T-cell (primary cell): ENCODE measurements around the gene FBXO36. TPM values are rescaled to one million over a fixed set of nuclear protein-coding genes. Genes with fewer than 3 reads are reported as not detected.
"Not testable (repeated sequence)": the region's sequence is repeated elsewhere in the genome, so short reads cannot be mapped to it uniquely, and the experiment has no call there.

Source experiments
- ATAC-seq, 4 experiments: fragments of 200-7000 bp in 3 of 4; fragments of 150-1000 bp in 1 of 4; cut with Tn5 transposase; replicated peaks in 1 of 4; 1 replicate in 3 of 4; 2 replicates in 1 of 4; pipeline ENCODE4 v1.10.0; 2021; ENCODE audit warnings: moderate library complexity in 3 of 4, mild to moderate bottlenecking in 2 of 4, moderate number of reproducible peaks in 1 of 4
- CTCF ChIA-PET, 2 donors: fragments of 300-600 bp; sonication (Branson Sonifier 250); formaldehyde crosslinking; loops; one replicate each; lab custom pipeline; 2022; ENCODE audit warnings: antibody characterized with exemption in 2 of 2; lab: Charles Lee
- POLR2A ChIA-PET, 2 donors: fragments of 300-600 bp; sonication (Branson Sonifier 250); formaldehyde crosslinking; loops; one replicate each; lab custom pipeline; 2022; ENCODE audit warnings: antibody characterized with exemption in 2 of 2; lab: Charles Lee
- DNase-seq, 35 experiments: peaks; one replicate each; pipeline versions ENCODE4 v3.0.0 to v3.0.0-alpha.2; 2013 to 2023
- H3K27ac ChIP-seq: one replicate; pipeline ENCODE4 v1.5.1; 2013; ENCODE audit warnings: low read length
- H3K27me3 ChIP-seq, 2 experiments: replicated peaks in 1 of 2; 1 replicate in 1 of 2; 2 replicates in 1 of 2; pipeline versions ENCODE4 v1.6.1 to v1.7.0; 2013; ENCODE audit warnings: low read length in 1 of 2, mixed read lengths in 1 of 2; ENCODE audit not compliant: control insufficient read depth in 2 of 2, insufficient read depth in 2 of 2; ENCODE audit errors: extremely low read depth in 1 of 2
- H3K36me3 ChIP-seq, 2 donors: 1 replicate in 1 of 2; 2 replicates in 1 of 2; pipeline versions ENCODE4 v1.6.1 to v1.7.0; 2013; ENCODE audit warnings: low read length in 1 of 2; ENCODE audit not compliant: control insufficient read depth in 2 of 2, insufficient read depth in 1 of 2; ENCODE audit errors: extremely low read depth in 1 of 2
- H3K4me1 ChIP-seq, 2 experiments: 1 replicate in 1 of 2; 2 replicates in 1 of 2; pipeline versions ENCODE4 v1.6.1 to v1.7.0; 2013; ENCODE audit warnings: low read length in 2 of 2, mixed read lengths in 1 of 2; ENCODE audit not compliant: insufficient read depth in 2 of 2, control insufficient read depth in 1 of 2; ENCODE audit errors: extremely low read depth in 1 of 2
- H3K4me3 ChIP-seq, 2 donors: 1 replicate in 1 of 2; 2 replicates in 1 of 2; pipeline versions ENCODE4 v1.5.1 to v1.7.0; 2013; ENCODE audit warnings: mild to moderate bottlenecking in 2 of 2, low read length in 1 of 2, moderate library complexity in 1 of 2; ENCODE audit not compliant: control insufficient read depth in 1 of 2; ENCODE audit errors: extremely low read depth in 1 of 2
- H3K9me3 ChIP-seq: 2 replicates; pipeline ENCODE4 v1.7.0; 2013
- H3K27ac Mint-ChIP-seq, 2 donors: one replicate each; pipeline ENCODE4 v1.8.0; 2020 to 2021; ENCODE audit warnings: mild to moderate bottlenecking in 2 of 2, mixed read lengths in 2 of 2
- H3K27me3 Mint-ChIP-seq, 2 donors: one replicate each; pipeline ENCODE4 v1.8.0; 2021 to 2022; ENCODE audit warnings: mixed read lengths in 2 of 2
- H3K36me3 Mint-ChIP-seq: one replicate; pipeline ENCODE4 v1.8.0; 2021; ENCODE audit warnings: mixed read lengths
- H3K4me1 Mint-ChIP-seq, 3 donors: one replicate each; pipeline ENCODE4 v1.8.0; 2020 to 2022; ENCODE audit warnings: mixed read lengths in 3 of 3, mild to moderate bottlenecking in 1 of 3
- H3K4me3 Mint-ChIP-seq, 3 donors: one replicate each; pipeline ENCODE4 v1.8.0; 2020 to 2022; ENCODE audit warnings: mild to moderate bottlenecking in 3 of 3, mixed read lengths in 3 of 3, moderate library complexity in 3 of 3
- H3K9me3 Mint-ChIP-seq, 3 donors: one replicate each; pipeline ENCODE4 v1.8.0; 2020 to 2022; ENCODE audit warnings: mixed read lengths in 3 of 3
- WGBS: methylation state at CpG from one replicate; pipeline ENCODE4 v1.1.5; 2013; ENCODE audit warnings: missing lambda C conversion rate; ENCODE audit not compliant: insufficient coverage; 5-methylcytosine and 5-hydroxymethylcytosine counted together
- total RNA-seq, 35 experiments: library from RNA in 6 of 35; stranded (reverse) in 6 of 35; fragments of 120-200 nt in 1 of 35; gene quantifications; one replicate each; pipeline versions ENCODE4 v1.2.1 to v1.2.4 and lab custom pipeline; 2013 to 2026

The FBXO36 gene
- total RNA-seq, 5 donors from 2014 or later (not counting 1 experiment from before 2014, with no cell fraction given), result 0.62 to 1.6 (median 1.1) TPM

- peak overlapping the region; percentile 91 to 93 for H3K27ac Mint-ChIP-seq
- peaks cover 15% of the 10 kb centered on the region for H3K36me3 Mint-ChIP-seq
- H3K9me3 Mint-ChIP-seq, result no peaks in the 10 kb centered on the region
- Histone ChIP-seq H3K27me3 (no peaks in the 10 kb centered on the region), H3K4me3 (peak overlapping the region; percentile 93 to 99), H3K9me3 (no peaks in the 10 kb centered on the region), H3K36me3 (peaks cover 0 to 8% of the 10 kb centered on the region in 2 donors), H3K27ac (peak overlapping the region; percentile 91), H3K4me1 (peaks cover 10 to 22% of the 10 kb centered on the region in 2 experiments)
- no peaks in the 10 kb centered on the region for H3K27me3 Mint-ChIP-seq
- H3K4me1 Mint-ChIP-seq, result peaks cover 62 to 66% (median 62%) of the 10 kb centered on the region in 3 donors
- POLR2A ChIA-PET, result interaction anchor here (0.7 kb wide), 2 partner anchors 10 kb away, joined by 7 to 8 read pairs; no protein-coding TSS in a partner anchor
- CTCF ChIA-PET, result interaction anchor here in 1 of 2 donors (0.5 to 1.0 kb wide), 4 partner anchors 21 to 116 kb away, joined by 3 to 4 read pairs (median 4); no protein-coding TSS in a partner anchor
- H3K4me3 Mint-ChIP-seq, result peak overlapping the region; percentile 97 to 99 (median 98)
- ATAC-seq, result peak in 1 of 4 experiments; percentile 23
- WGBS, result 2% methylated on average over 17 of the region's 20 CpGs
- DNase-seq, result peak; percentile 6 to 69 (median 45)
Observed at GRCh38 chr2:229920011-229920641, 2.2 kb upstream of the FBXO36 start.

- Histone ChIP-seq H3K27ac (peak overlapping the region; percentile 91), H3K4me3 (peak overlapping the region; percentile 93 to 99), H3K9me3 (no peaks in the 10 kb centered on the region), H3K36me3 (peaks cover 0 to 8% of the 10 kb centered on the region in 2 donors), H3K27me3 (no peaks in the 10 kb centered on the region), H3K4me1 (peaks cover 16 to 22% of the 10 kb centered on the region in 2 experiments)
- DNase-seq, result peak; percentile 52 to 79 (median 67)
- under 1% methylated on average over 34 of the region's 60 CpGs for WGBS
- Mint-ChIP-seq H3K9me3 (no peaks in the 10 kb centered on the region), H3K4me1 (peaks cover 54 to 62% (median 56%) of the 10 kb centered on the region in 3 donors), H3K4me3 (peak overlapping the region; percentile 97 to 99 (median 98)), H3K27me3 (no peaks in the 10 kb centered on the region), H3K27ac (peak overlapping the region; percentile 91 to 100), H3K36me3 (peaks cover 11% of the 10 kb centered on the region)
- ATAC-seq, result peak; percentile 28 to 41 (median 36)
- ChIA-PET POLR2A (interaction anchor here (0.6 to 1.4 kb wide), 6 partner anchors 8 to 739 kb away, joined by 3 to 13 read pairs (median 4); no protein-coding TSS in a partner anchor), CTCF (interaction anchor here in 1 of 2 donors (0.5 to 1.2 kb wide), 6 partner anchors 8 to 146 kb away, joined by 3 to 7 read pairs (median 4); no protein-coding TSS in a partner anchor)
Observed at GRCh38 chr2:229921101-229921891, 1.0 kb upstream of the FBXO36 start.

- peaks cover 16 to 22% of the 10 kb centered on the region in 2 experiments for H3K4me1 ChIP-seq
- H3K27me3 Mint-ChIP-seq, result no peaks in the 10 kb centered on the region
- H3K27me3 ChIP-seq, result no peaks in the 10 kb centered on the region
- no peaks in the 10 kb centered on the region for H3K9me3 ChIP-seq
- H3K9me3 Mint-ChIP-seq, result no peaks in the 10 kb centered on the region
- peaks cover 48 to 55% (median 50%) of the 10 kb centered on the region in 3 donors for H3K4me1 Mint-ChIP-seq
- ChIA-PET CTCF (interaction anchor here in 1 of 2 donors (0.5 to 1.2 kb wide), 7 partner anchors 9 to 145 kb away, joined by 3 to 7 read pairs (median 4); no protein-coding TSS in a partner anchor), POLR2A (interaction anchor here (0.6 to 1.4 kb wide), 7 partner anchors 9 to 738 kb away, joined by 3 to 13 read pairs (median 4); no protein-coding TSS in a partner anchor)
- H3K4me3 Mint-ChIP-seq, result peak within 1 kb of the TSS; percentile 97 to 99 (median 98)
- peaks cover 0 to 8% of the 10 kb centered on the region in 2 donors for H3K36me3 ChIP-seq
- peak within 1 kb of the TSS; percentile 99 to 100 for H3K27ac Mint-ChIP-seq
- peak within 1 kb of the TSS; percentile 91 for H3K27ac ChIP-seq
- WGBS, result 0% methylated on average over 48 of the region's 49 CpGs
- ATAC-seq (peak; percentile 74 to 80 (median 78)), DNase-seq (peak; percentile 75 to 96 (median 85))
- H3K4me3 ChIP-seq, result peak within 1 kb of the TSS; percentile 93 to 99
- H3K36me3 Mint-ChIP-seq, result peaks cover 8% of the 10 kb centered on the region
Observed at GRCh38 chr2:229921892-229922448, 333 bp upstream of the FBXO36 start, which contains the start of gene TRIP12. Gene TRIP12, minus strand, starts transcription at chr2:229922009. Its CDS starts 41,930 bp downstream, at chr2:229880079.

- H3K36me3 ChIP-seq, H3K27me3 ChIP-seq, ATAC-seq, H3K9me3 Mint-ChIP-seq, H3K36me3 Mint-ChIP-seq, H3K9me3 ChIP-seq, DNase-seq, H3K4me3 ChIP-seq, CTCF ChIA-PET, H3K27me3 Mint-ChIP-seq, H3K27ac ChIP-seq: not testable (repeated sequence)
- WGBS, result no CpG with 5 or more reads among the region's 10 CpGs
- POLR2A ChIA-PET, result interaction anchor here in 1 of 2 donors (0.6 kb wide), 1 partner anchor 38 kb away, joined by 3 read pairs; no protein-coding TSS in a partner anchor
- H3K4me3 Mint-ChIP-seq, result peak overlapping the region in 1 of 3 donors; percentile 25
- H3K4me1 Mint-ChIP-seq, result peaks cover 35 to 40% (median 38%) of the 10 kb centered on the region in 3 donors
- H3K27ac Mint-ChIP-seq, result peak overlapping the region in 1 of 2 donors; percentile 63
- H3K4me1 ChIP-seq, result peaks cover 18% of the 10 kb centered on the region in 2 experiments
Observed at GRCh38 chr2:229924541-229924940, 2.2 kb downstream of the FBXO36 start.

- Mint-ChIP-seq H3K4me3 (no peak overlapping the region), H3K36me3 (no peaks in the 10 kb centered on the region), H3K27me3 (no peaks in the 10 kb centered on the region), H3K4me1 (peaks cover 29 to 33% (median 31%) of the 10 kb centered on the region in 3 donors), H3K27ac (peak overlapping the region in 1 of 2 donors; percentile 38), H3K9me3 (no peaks in the 10 kb centered on the region)
- DNase-seq (no peak), ATAC-seq (no peak)
- H3K4me1 ChIP-seq, result peaks cover 17% of the 10 kb centered on the region in 2 experiments
- H3K27me3 ChIP-seq, result no peaks in the 10 kb centered on the region
- CTCF ChIA-PET, result no interaction called here
- H3K9me3 ChIP-seq, result no peaks in the 10 kb centered on the region
- H3K36me3 ChIP-seq, result no peaks in the 10 kb centered on the region
- no peak overlapping the region for H3K27ac ChIP-seq
- POLR2A ChIA-PET, result interaction anchor here in 1 of 2 donors (0.6 kb wide), 1 partner anchor 37 kb away, joined by 3 read pairs; no protein-coding TSS in a partner anchor
- H3K4me3 ChIP-seq, result no peak overlapping the region
Observed at GRCh38 chr2:229925201-229925600, 2.9 kb downstream of the FBXO36 start.
